IPS DF 6.9 (cell line): ENCODE results near the gene CRTC3.
"Not testable (repeated sequence)": the region's sequence is repeated elsewhere in the genome, so short reads cannot be mapped to it uniquely, and the experiment has no call there.

ENCODE experiments used
- DNase-seq: peaks from one replicate; pipeline ENCODE4 v3.0.0-alpha.2; 2013; ENCODE audit warnings: low read depth, low spot score
- H3K27ac ChIP-seq: one replicate; pipeline ENCODE4 v1.5.1; 2013; ENCODE audit warnings: low read length, control low read depth
- H3K27me3 ChIP-seq: 2 replicates; pipeline ENCODE4 v1.6.1; 2013; ENCODE audit warnings: mild to moderate bottlenecking, low read length; ENCODE audit not compliant: control insufficient read depth, insufficient read depth
- H3K36me3 ChIP-seq: 2 replicates; pipeline ENCODE4 v1.6.1; 2013; ENCODE audit warnings: low read length; ENCODE audit not compliant: control insufficient read depth, insufficient read depth
- H3K4me1 ChIP-seq: 2 replicates; pipeline ENCODE4 v1.6.1; 2013; ENCODE audit warnings: low read length; ENCODE audit not compliant: control insufficient read depth, insufficient read depth
- H3K4me3 ChIP-seq: 2 replicates; pipeline ENCODE4 v1.5.1; 2013; ENCODE audit warnings: mild to moderate bottlenecking, low read length
- H3K9me3 ChIP-seq: 2 replicates; pipeline ENCODE4 v1.6.1; 2013; ENCODE audit warnings: low read length, inconsistent platforms; ENCODE audit not compliant: control insufficient read depth, insufficient read depth
- WGBS: extraction: QIAGEN DNeasy Blood & Tissue Kit; methylation state at CpG from one replicate; pipeline ENCODE4 v1.1.7; 2013; ENCODE audit warnings: mixed read lengths, missing lambda C conversion rate; ENCODE audit not compliant: insufficient read length, insufficient coverage; 5-methylcytosine and 5-hydroxymethylcytosine counted together

Gene CRTC3

GRCh38 chr15:90618330-90619125 is 88.8 kb downstream of the CRTC3 start:
- Histone ChIP-seq H3K4me1 (no peaks in the 10 kb centered on the region), H3K4me3 (no peak overlapping the region), H3K36me3 (no peaks in the 10 kb centered on the region), H3K27ac (no peak overlapping the region), H3K9me3 (no peaks in the 10 kb centered on the region), H3K27me3 (no peaks in the 10 kb centered on the region)
- WGBS: no CpG with 5 or more reads among the region's 4 CpGs
- no peak for DNase-seq

- WGBS: no CpG with 5 or more reads among the region's 9 CpGs
- Histone ChIP-seq H3K4me1 (no peaks in the 10 kb centered on the region), H3K36me3 (no peaks in the 10 kb centered on the region), H3K4me3 (no peak overlapping the region), H3K9me3 (no peaks in the 10 kb centered on the region), H3K27ac (no peak overlapping the region), H3K27me3 (no peaks in the 10 kb centered on the region)
- DNase-seq: no peak
Measured at GRCh38 chr15:90619468-90619867, 89.7 kb downstream of the CRTC3 start.

GRCh38 chr15:90619939-90620338 is 90.2 kb downstream of the CRTC3 start:
- WGBS: no CpG with 5 or more reads among the region's 5 CpGs
- H3K9me3 ChIP-seq: no peaks in the 10 kb centered on the region
- H3K36me3 ChIP-seq: no peaks in the 10 kb centered on the region
- DNase-seq: no peak
- no peak overlapping the region for H3K4me3 ChIP-seq
- H3K27me3 ChIP-seq: no peaks in the 10 kb centered on the region
- H3K4me1 ChIP-seq: no peaks in the 10 kb centered on the region
- no peak overlapping the region for H3K27ac ChIP-seq

- no peak overlapping the region for H3K27ac ChIP-seq
- no peak for DNase-seq
- WGBS: no CpG with 5 or more reads among the region's 13 CpGs
Measured at GRCh38 chr15:90620379-90621067, 90.8 kb downstream of the CRTC3 start.

GRCh38 chr15:90623854-90624253 is 94.1 kb downstream of the CRTC3 start:
- H3K4me1 ChIP-seq: no peaks in the 10 kb centered on the region
- no peak overlapping the region for H3K4me3 ChIP-seq
- no peak overlapping the region for H3K27ac ChIP-seq
- H3K36me3 ChIP-seq: no peaks in the 10 kb centered on the region
- DNase-seq: no peak
- no peaks in the 10 kb centered on the region for H3K9me3 ChIP-seq
- no CpG with 5 or more reads among the region's 6 CpGs for WGBS
- H3K27me3 ChIP-seq: no peaks in the 10 kb centered on the region

More at GRCh38 chr15:90620379-90621067, 90.8 kb downstream of the CRTC3 start:
- Histone ChIP-seq H3K36me3 (no peaks in the 10 kb centered on the region), H3K4me3 (no peak overlapping the region), H3K27me3 (no peaks in the 10 kb centered on the region), H3K4me1 (no peaks in the 10 kb centered on the region), H3K9me3 (no peaks in the 10 kb centered on the region)

GRCh38 chr15:90624278-90624981 is 94.7 kb downstream of the CRTC3 start:
- Histone ChIP-seq H3K27ac (no peak overlapping the region), H3K27me3 (no peaks in the 10 kb centered on the region), H3K36me3 (no peaks in the 10 kb centered on the region), H3K9me3 (no peaks in the 10 kb centered on the region), H3K4me1 (no peaks in the 10 kb centered on the region), H3K4me3 (no peak overlapping the region)
- no peak for DNase-seq
- WGBS: no CpG with 5 or more reads among the region's 13 CpGs

GRCh38 chr15:90625037-90625436 is 95.3 kb downstream of the CRTC3 start:
- H3K4me3 ChIP-seq: no peak overlapping the region
- H3K27ac ChIP-seq: no peak overlapping the region
- no peak for DNase-seq
- no peaks in the 10 kb centered on the region for H3K27me3 ChIP-seq
- H3K9me3 ChIP-seq: no peaks in the 10 kb centered on the region
- no peaks in the 10 kb centered on the region for H3K4me1 ChIP-seq
- WGBS: no CpG with 5 or more reads among the region's 7 CpGs
- H3K36me3 ChIP-seq: no peaks in the 10 kb centered on the region

GRCh38 chr15:90629217-90629616 is 99.5 kb downstream of the CRTC3 start:
- Histone ChIP-seq H3K36me3 (no peaks in the 10 kb centered on the region), H3K4me3 (no peak overlapping the region), H3K27me3 (no peaks in the 10 kb centered on the region), H3K4me1 (no peaks in the 10 kb centered on the region), H3K27ac (no peak overlapping the region), H3K9me3 (no peaks in the 10 kb centered on the region)
- no CpG with 5 or more reads among the region's 12 CpGs for WGBS
- no peak for DNase-seq

- whole genome bisulfite sequencing: no CpG with 5 or more reads among the region's 3 CpGs
- Histone ChIP-seq H3K9me3 (no peaks in the 10 kb centered on the region), H3K27me3 (no peaks in the 10 kb centered on the region), H3K4me1 (no peaks in the 10 kb centered on the region), H3K36me3 (no peaks in the 10 kb centered on the region), H3K27ac (no peak overlapping the region), H3K4me3 (no peak overlapping the region)
- DNase-seq: no peak
Measured at GRCh38 chr15:90633360-90633759, 103.6 kb downstream of the CRTC3 start.

- not testable (repeated sequence) for H3K27ac ChIP-seq, H3K9me3 ChIP-seq, DNase-seq, H3K4me1 ChIP-seq, H3K27me3 ChIP-seq, H3K4me3 ChIP-seq, H3K36me3 ChIP-seq
- no CpG with 5 or more reads among the region's 3 CpGs for WGBS
Measured at GRCh38 chr15:90636993-90637392, 107.3 kb downstream of the CRTC3 start.
